ENCODE measurements around the gene NFE2L2. TPM values are rescaled to one million over a fixed set of nuclear protein-coding genes. Genes with fewer than 3 reads are reported as not detected.
"Not testable (repeated sequence)": the region's sequence is repeated elsewhere in the genome, so short reads cannot be mapped to it uniquely, and the experiment has no call there.

The NFE2L2 gene
- total and polyA plus RNA-seq, 2 donors (not counting 1 experiment from before 2014, with no cell fraction given): 142 to 166 TPM

DNA sequence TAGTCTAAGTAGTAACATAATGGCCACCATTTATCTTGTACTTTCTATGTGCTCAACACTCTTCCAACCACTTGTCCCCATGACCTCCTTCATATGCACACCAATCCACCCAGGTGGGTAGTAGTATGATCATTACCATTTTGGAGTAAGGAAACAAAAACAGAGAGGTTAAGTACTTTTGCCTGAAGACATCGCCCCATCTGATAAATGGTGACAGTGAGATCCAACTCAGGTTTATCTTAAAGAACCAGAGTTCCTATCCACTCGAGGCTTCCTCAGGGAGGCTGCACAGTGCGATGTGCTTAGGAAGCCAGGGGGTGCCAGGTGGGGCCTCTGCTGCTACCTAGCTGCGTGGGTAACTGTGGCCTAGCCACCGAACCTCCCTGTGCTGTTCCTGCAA lies 14.1 kb downstream of the NFE2L2 start:
- H3K4me2 ChIP-seq (ENCODE audit: extremely low read depth, insufficient read depth, low read length): no peak overlapping the region
- DNase-seq (ENCODE audit: low read depth in 2 of 2): no peak
- peaks cover 20% of the 10 kb centered on the region for H3K4me1 ChIP-seq (ENCODE audit: control insufficient read depth, extremely low read depth, insufficient read depth, low read length)
- TF ChIP-seq EZH2 (IDR thresholded peaks at IDR 0.05; ENCODE audit: low read length, missing control alignments): no peak
- TF ChIP-seq, protein P1, sequence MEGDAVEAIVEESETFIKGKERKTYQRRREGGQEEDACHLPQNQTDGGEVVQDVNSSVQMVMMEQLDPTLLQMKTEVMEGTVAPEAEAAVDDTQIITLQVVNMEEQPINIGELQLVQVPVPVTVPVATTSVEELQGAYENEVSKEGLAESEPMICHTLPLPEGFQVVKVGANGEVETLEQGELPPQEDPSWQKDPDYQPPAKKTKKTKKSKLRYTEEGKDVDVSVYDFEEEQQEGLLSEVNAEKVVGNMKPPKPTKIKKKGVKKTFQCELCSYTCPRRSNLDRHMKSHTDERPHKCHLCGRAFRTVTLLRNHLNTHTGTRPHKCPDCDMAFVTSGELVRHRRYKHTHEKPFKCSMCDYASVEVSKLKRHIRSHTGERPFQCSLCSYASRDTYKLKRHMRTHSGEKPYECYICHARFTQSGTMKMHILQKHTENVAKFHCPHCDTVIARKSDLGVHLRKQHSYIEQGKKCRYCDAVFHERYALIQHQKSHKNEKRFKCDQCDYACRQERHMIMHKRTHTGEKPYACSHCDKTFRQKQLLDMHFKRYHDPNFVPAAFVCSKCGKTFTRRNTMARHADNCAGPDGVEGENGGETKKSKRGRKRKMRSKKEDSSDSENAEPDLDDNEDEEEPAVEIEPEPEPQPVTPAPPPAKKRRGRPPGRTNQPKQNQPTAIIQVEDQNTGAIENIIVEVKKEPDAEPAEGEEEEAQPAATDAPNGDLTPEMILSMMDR (conservative IDR thresholded peaks at IDR 0.05 in 1 of 2, IDR thresholded peaks at IDR 0.05 in 1 of 2; ENCODE audit: low read depth in 1 of 2, low read length in 2 of 2): no peak
- peaks cover 97% of the 10 kb centered on the region for H3K79me2 ChIP-seq (ENCODE audit: control insufficient read depth, insufficient read depth, low read length)
- no peak overlapping the region for H3K4me3 ChIP-seq (replicated peaks in 1 of 4; ENCODE audit: control extremely low read depth in 1 of 4, insufficient read depth in 1 of 4, low read depth in 3 of 4, low read length in 4 of 4)
- no peak overlapping the region for H2AFZ ChIP-seq (ENCODE audit: low read length)
- H3K9me3 ChIP-seq (ENCODE audit: control insufficient read depth, insufficient read depth, low read depth, low read length): no peaks in the 10 kb centered on the region
- H3K27me3 ChIP-seq (ENCODE audit: control insufficient read depth, insufficient read depth, low read length): no peaks in the 10 kb centered on the region
- H3K36me3 ChIP-seq (ENCODE audit: control insufficient read depth, insufficient read depth, low read length): peaks cover 4% of the 10 kb centered on the region
- peaks cover 6% of the 10 kb centered on the region for H4K20me1 ChIP-seq (ENCODE audit: control insufficient read depth, extremely low read depth, insufficient read depth, low read length)
- H3K27ac ChIP-seq (ENCODE audit: insufficient read depth, low read length): no peak overlapping the region
- H3K9ac ChIP-seq (ENCODE audit: insufficient read depth, low read length): no peak overlapping the region

DNA sequence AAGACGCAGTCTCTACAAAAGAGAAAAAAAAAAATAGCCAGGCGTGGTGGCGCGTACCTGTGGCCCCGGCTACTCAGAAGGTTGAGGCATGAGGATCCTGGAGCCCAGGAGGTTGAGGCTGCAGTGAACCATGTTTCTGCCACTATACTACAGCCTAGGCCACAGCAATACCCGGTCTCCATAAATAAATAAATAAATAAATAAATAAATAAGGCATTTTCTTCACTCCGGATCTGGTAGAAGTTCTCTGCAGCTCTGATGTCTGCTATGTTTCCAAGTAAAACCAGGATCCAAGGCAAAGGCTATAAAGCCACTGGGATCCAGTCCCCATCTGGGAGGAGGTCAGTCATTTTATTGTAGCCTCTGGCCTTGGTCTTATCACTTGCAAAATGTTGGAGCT lies 15.5 kb downstream of the NFE2L2 start:
- no peak for DNase-seq (ENCODE audit: low read depth in 2 of 2)
- H4K20me1 ChIP-seq (ENCODE audit: control insufficient read depth, extremely low read depth, insufficient read depth, low read length): peaks cover 6% of the 10 kb centered on the region

DNA sequence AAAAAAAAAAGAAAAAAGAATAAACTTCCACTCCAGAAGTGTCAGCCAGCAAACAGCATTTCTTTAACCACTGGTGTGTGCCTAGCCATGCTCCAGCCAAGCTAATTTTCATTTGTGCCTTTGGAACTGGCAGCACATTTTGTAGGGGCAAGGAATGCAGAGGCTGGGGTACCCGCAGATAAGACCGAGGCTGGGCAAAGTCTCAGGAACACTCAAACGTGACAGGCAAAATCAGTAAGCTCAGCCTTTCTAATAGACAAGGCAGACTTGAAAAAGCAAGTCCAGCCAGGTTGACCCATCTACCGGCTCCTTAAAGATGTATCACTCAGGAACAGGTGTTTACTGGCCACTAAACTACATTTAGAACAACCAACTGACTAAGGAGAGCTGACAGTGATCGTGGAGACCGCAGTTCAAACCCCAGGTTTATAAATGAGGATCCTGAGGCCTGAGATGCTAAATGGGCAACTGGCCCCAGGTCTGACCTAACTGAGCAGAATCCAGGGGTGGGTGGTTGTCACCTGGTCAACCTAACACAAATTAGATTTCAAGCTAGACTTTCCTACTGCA lies 16.7 kb downstream of the NFE2L2 start:
- no peak overlapping the region for H3K27ac ChIP-seq (ENCODE audit: insufficient read depth, low read length)
- no peaks in the 10 kb centered on the region for H3K9me3 ChIP-seq (ENCODE audit: control insufficient read depth, insufficient read depth, low read depth, low read length)
- H3K4me2 ChIP-seq (ENCODE audit: extremely low read depth, insufficient read depth, low read length): no peak overlapping the region
- no peaks in the 10 kb centered on the region for H3K27me3 ChIP-seq (ENCODE audit: control insufficient read depth, insufficient read depth, low read length)
- H3K36me3 ChIP-seq (ENCODE audit: control insufficient read depth, insufficient read depth, low read length): peaks cover 4% of the 10 kb centered on the region
- H2AFZ ChIP-seq (ENCODE audit: low read length): no peak overlapping the region
- no peak overlapping the region for H3K4me3 ChIP-seq (replicated peaks in 1 of 4; ENCODE audit: control extremely low read depth in 1 of 4, insufficient read depth in 1 of 4, low read depth in 3 of 4, low read length in 4 of 4)
- peaks cover 2% of the 10 kb centered on the region for H4K20me1 ChIP-seq (ENCODE audit: control insufficient read depth, extremely low read depth, insufficient read depth, low read length)
- H3K79me2 ChIP-seq (ENCODE audit: control insufficient read depth, insufficient read depth, low read length): peaks cover 95% of the 10 kb centered on the region
- peaks cover 24% of the 10 kb centered on the region for H3K4me1 ChIP-seq (ENCODE audit: control insufficient read depth, extremely low read depth, insufficient read depth, low read length)
- TF ChIP-seq, protein P1 (conservative IDR thresholded peaks at IDR 0.05 in 1 of 2, IDR thresholded peaks at IDR 0.05 in 1 of 2; ENCODE audit: low read depth in 1 of 2, low read length in 2 of 2): no peak
- no peak for TF ChIP-seq EZH2 (IDR thresholded peaks at IDR 0.05; ENCODE audit: low read length, missing control alignments)
- DNase-seq (ENCODE audit: low read depth in 2 of 2): no peak
- no peak overlapping the region for H3K9ac ChIP-seq (ENCODE audit: insufficient read depth, low read length)

More for the DNA sequence above, 15.5 kb downstream of the NFE2L2 start:
- H3K79me2 ChIP-seq (ENCODE audit: control insufficient read depth, insufficient read depth, low read length): peaks cover 96% of the 10 kb centered on the region
- TF ChIP-seq EZH2 (IDR thresholded peaks at IDR 0.05; ENCODE audit: low read length, missing control alignments): no peak
- TF ChIP-seq, protein P1 (conservative IDR thresholded peaks at IDR 0.05 in 1 of 2, IDR thresholded peaks at IDR 0.05 in 1 of 2; ENCODE audit: low read depth in 1 of 2, low read length in 2 of 2): no peak
- H3K36me3 ChIP-seq (ENCODE audit: control insufficient read depth, insufficient read depth, low read length): peaks cover 4% of the 10 kb centered on the region
- H3K9me3 ChIP-seq (ENCODE audit: control insufficient read depth, insufficient read depth, low read depth, low read length): no peaks in the 10 kb centered on the region
- no peak overlapping the region for H3K9ac ChIP-seq (ENCODE audit: insufficient read depth, low read length)
- H3K4me1 ChIP-seq (ENCODE audit: control insufficient read depth, extremely low read depth, insufficient read depth, low read length): peaks cover 24% of the 10 kb centered on the region
- H2AFZ ChIP-seq (ENCODE audit: low read length): no peak overlapping the region
- H3K27ac ChIP-seq (ENCODE audit: insufficient read depth, low read length): no peak overlapping the region
- no peak overlapping the region for H3K4me3 ChIP-seq (replicated peaks in 1 of 4; ENCODE audit: control extremely low read depth in 1 of 4, insufficient read depth in 1 of 4, low read depth in 3 of 4, low read length in 4 of 4)
- H3K4me2 ChIP-seq (ENCODE audit: extremely low read depth, insufficient read depth, low read length): no peak overlapping the region
- no peaks in the 10 kb centered on the region for H3K27me3 ChIP-seq (ENCODE audit: control insufficient read depth, insufficient read depth, low read length)

DNA sequence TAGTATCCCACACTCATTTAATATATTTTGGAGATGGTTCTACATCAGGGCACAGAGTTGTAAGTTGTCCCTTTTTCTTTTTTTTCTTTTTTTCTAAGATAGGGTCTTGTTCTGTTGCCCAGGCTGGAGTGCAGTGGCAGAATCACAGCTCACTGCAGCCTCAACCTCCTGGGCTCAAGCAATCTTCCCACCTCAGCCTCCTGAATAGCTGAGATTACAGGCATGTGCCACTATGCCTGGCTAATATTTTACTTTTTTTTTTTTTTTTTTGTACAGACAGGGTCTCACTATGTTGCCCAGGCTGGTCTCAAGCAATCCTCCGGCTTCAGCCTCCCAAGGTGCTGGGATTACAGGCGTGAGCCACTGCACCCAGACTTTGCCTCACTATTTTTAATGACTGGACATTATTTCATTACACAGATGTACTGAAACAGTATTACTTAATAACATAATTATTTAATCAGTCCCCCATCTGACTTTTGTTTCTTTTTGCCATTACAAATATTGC lies 17.9 kb downstream of the NFE2L2 start:
- peaks cover 94% of the 10 kb centered on the region for H3K79me2 ChIP-seq (ENCODE audit: control insufficient read depth, insufficient read depth, low read length)
- H4K20me1 ChIP-seq (ENCODE audit: control insufficient read depth, extremely low read depth, insufficient read depth, low read length); H2AFZ ChIP-seq (ENCODE audit: low read length); H3K4me2 ChIP-seq (ENCODE audit: extremely low read depth, insufficient read depth, low read length); H3K27ac ChIP-seq (ENCODE audit: insufficient read depth, low read length); DNase-seq (ENCODE audit: low read depth in 2 of 2); H3K27me3 ChIP-seq (ENCODE audit: control insufficient read depth, insufficient read depth, low read length); H3K9ac ChIP-seq (ENCODE audit: insufficient read depth, low read length); H3K9me3 ChIP-seq (ENCODE audit: control insufficient read depth, insufficient read depth, low read depth, low read length); H3K36me3 ChIP-seq (ENCODE audit: control insufficient read depth, insufficient read depth, low read length); H3K4me3 ChIP-seq (replicated peaks in 1 of 4; ENCODE audit: control extremely low read depth in 1 of 4, insufficient read depth in 1 of 4, low read depth in 3 of 4, low read length in 4 of 4): not testable (repeated sequence)
- peaks cover 22% of the 10 kb centered on the region for H3K4me1 ChIP-seq (ENCODE audit: control insufficient read depth, extremely low read depth, insufficient read depth, low read length)

Measured in fibroblast of lung (primary cell).